ENCODE results near the gene MLPH.

GRCh38 chr2:237520290-237520689, 33.2 kb downstream of the MLPH start:
- TF ChIP-seq CEBPB (IDR thresholded peaks at IDR 0.05) (no peak), RAD21 (IDR thresholded peaks at IDR 0.05; ENCODE audit: low read depth) (no peak), FOXM1 (IDR thresholded peaks at IDR 0.05; ENCODE audit: borderline replicate concordance, low read depth) (no peak), CREB1 (IDR thresholded peaks at IDR 0.05; ENCODE audit: low read depth) (no peak)
